GM12872 (cell line): ENCODE results near the gene PCSK4.

Experiments
- TF ChIP-seq, protein P1 (sequence below): IDR thresholded peaks from 3 replicates; pipeline ENCODE4 v1.5.1; 2011; ENCODE audit warnings: low read depth, mild to moderate bottlenecking, low read length, moderate library complexity; ENCODE audit not compliant: insufficient read depth

Gene PCSK4

DNA sequence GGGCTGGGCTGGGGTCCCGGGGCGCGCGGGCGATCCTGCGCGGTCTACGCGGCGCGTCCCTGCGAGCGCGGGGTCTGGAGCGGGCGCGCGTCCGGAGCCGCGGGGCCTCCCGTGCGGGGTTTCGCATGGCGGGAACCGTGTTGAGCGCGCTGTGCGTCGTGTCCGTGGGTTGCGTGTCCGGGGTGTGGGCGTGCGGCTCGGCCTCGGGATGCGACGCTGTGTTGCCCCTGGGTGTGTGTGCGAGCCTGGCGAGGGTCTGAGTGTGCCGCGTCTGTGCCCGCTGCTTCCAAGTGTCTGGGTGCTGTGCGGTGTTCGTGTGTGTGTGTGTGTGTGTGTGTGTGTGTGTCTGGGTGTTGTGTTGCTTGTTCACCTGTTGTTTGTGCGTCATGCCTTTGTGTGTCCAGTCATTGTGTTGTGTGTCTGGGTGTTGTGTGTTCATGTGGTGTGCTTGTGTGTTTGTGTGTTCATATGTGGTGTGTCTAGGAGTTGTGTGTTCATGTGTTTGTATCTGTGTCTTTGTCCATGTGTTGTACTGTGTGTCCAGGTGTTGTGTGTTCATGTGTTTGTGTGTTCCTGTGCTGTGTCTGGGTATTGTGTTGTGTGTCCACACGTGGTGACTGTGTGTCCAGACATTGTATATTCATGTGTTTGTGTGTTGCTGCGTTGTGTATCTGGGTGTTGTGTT, 34.3 kb upstream of the PCSK4 start:
- TF ChIP-seq, protein P1, sequence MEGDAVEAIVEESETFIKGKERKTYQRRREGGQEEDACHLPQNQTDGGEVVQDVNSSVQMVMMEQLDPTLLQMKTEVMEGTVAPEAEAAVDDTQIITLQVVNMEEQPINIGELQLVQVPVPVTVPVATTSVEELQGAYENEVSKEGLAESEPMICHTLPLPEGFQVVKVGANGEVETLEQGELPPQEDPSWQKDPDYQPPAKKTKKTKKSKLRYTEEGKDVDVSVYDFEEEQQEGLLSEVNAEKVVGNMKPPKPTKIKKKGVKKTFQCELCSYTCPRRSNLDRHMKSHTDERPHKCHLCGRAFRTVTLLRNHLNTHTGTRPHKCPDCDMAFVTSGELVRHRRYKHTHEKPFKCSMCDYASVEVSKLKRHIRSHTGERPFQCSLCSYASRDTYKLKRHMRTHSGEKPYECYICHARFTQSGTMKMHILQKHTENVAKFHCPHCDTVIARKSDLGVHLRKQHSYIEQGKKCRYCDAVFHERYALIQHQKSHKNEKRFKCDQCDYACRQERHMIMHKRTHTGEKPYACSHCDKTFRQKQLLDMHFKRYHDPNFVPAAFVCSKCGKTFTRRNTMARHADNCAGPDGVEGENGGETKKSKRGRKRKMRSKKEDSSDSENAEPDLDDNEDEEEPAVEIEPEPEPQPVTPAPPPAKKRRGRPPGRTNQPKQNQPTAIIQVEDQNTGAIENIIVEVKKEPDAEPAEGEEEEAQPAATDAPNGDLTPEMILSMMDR: no peak

DNA sequence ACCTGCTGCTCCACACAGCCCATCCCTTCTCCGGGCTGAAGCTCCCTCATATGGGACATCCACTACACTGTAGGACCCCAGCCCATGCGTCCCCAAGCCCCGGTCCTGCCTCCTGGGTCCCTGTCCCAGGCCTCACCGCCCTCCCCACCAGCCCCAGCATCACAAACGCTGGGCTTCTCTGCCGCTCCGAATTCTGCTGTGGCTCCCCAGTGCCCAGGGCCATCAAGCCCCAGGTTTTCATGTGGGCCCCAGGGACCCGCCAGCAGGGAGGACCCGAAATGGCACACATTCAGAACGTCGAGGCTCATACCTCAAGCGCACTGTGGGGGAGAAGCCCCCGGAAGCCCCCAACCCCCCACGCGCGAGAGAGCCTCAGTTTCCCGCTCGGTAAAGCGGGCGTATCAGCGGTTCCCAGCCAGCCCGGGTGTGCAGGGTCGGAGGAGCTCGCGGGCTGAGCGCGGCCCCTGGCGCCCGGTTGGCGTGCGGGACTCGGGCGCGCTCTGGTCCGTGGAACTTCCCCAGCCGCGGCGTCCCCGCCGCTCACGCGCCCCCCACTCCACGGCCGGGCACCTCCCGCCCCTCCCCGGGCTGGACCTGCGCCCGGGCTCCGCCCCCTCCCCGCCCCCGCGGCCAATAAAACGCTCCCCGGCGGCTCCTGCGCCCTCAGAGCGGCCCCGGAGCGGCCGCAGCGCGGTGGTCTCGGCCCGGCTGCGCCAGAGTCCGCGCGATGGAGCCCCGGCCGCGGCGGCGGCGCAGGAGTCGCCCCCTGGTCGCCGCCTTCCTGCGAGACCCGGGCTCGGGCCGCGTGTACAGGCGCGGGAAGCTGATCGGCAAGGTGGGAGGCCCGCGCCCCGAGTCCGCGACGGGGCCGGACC, 33.5 kb upstream of the PCSK4 start, which contains the start of gene PLK5:
Gene PLK5 (plus strand): TSS at position 666 of the 875 bp plus-strand sequence. CDS start 2,920 bp downstream, outside the sequence.
- TF ChIP-seq, protein P1: no peak

DNA sequence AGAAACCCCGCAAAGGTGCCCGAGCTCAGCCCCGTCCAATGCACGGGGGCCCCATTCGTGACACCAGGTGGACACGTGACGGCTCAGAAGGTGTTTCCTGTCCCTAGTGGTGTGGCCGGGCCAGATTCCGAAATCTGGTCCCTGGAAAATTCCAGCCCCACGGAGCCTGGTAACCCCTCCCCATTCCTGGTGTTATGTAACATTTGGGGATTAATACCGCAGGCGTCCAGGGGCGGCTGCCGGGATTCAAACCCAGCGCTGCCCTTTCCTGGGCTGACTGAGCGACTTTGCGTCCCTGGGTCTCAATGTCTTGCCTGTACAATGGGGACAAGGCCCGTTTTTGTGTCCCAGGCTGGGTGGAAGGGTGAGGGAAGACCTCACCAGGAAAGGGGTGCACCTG, 32.7 kb upstream of the PCSK4 start:
- TF ChIP-seq, protein P1: no peak

DNA sequence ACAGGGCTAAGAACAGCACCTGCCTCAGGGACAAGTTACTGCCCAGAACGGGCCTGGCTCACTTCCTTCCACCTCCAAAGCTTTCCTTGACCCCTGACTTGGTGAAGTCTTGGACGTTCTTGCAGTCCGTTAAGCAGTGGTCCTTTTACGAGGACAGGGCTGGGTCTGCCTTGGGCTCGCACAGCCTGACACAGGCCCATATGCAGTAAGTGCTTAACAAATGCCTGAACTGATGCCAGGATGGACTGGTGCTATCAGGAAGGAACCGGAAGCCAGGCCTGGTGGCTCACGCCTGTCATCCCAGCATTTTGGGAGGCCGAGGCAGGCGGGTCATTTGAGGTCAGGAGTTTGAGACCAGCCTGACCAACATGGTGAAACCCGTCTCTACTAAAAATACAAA, 31.9 kb upstream of the PCSK4 start:
- TF ChIP-seq, protein P1: no peak

DNA sequence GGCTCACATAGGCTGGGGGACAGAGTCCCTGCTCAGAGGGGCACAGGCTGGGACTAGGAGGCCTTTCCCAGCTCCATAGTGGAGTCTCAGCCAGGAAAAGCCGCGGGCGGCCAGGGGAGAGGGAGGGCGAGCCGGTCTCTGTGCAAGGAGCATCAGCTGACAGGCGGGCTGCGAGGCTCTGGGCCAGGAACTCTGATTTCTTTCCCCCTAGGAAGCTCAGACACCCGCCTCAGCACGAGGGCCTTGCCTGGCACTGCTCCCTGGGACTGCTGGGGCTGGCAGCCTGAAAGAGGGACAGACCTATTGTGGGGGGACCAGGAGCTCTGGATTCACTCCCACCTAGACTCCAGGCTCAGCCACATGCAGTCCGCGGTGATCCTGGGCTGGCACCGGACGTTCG, 31.5 kb upstream of the PCSK4 start:
- TF ChIP-seq, protein P1: no peak

DNA sequence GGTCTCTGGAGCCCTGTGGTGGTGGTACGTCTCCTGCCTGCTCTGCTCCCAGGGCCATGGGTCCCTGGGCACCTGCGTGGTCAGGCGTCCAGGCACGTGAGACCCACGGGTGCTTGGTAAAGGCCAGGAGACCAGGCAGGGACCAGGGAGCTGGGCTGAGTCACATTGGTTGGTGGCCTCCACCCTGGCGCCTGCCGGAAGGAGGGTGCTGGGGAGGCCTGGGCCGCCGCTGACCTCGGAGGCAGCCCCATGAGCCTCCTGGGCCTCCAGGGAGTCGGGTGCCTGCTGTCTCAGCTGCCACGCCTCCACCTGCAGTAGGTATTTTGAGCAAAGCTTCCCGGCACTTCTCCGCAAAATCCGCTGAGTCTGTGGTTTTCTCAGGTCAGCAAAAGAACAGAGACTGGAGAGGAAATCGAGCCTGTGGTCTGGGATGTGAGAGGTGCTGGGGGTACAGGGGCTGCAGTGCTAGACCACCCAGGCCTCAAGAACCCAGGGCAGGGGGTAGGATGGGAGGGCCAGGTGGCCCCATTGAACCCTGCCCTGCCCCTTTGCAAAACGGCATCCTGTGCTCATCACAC, 30.1 kb upstream of the PCSK4 start:
- TF ChIP-seq, protein P1: no peak

DNA sequence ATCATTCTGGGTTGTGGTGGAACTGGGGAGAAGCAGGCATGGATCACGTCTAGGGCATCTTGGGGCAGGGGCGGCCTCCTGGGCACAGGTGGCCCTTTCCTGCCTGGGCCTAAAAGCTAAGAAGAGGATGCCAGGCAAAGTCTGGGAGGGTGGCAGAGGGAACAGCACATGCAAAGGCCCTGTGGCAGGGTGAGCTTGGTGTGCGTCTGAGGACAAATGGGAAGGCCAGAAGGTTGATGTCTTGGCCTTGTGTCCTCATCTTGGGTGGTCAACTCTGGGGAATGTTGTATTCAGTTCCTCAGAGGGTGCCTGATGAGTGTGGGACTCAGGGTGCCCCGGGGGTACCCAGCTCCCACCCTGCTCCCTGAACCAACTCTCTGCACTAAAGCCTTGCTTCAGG, 28.3 kb upstream of the PCSK4 start:
- TF ChIP-seq, protein P1: no peak
